Trophoblast cell (in vitro differentiated cells and primary cell): Measurements from ENCODE around the gene HUS1B.

ENCODE experiments used
- DNase-seq, 2 donors: peaks; one replicate each; pipeline ENCODE4 v3.0.0-alpha.2; 2016
- H2AFZ ChIP-seq: 2 replicates; pipeline ENCODE4 v1.6.1; 2013; ENCODE audit warnings: low read length, moderate library complexity, mild to moderate bottlenecking; ENCODE audit not compliant: insufficient read depth, poor library complexity
- H2AK5ac ChIP-seq: 2 replicates; pipeline ENCODE4 v1.6.1; 2013; ENCODE audit warnings: mild to moderate bottlenecking, low read length
- H2BK120ac ChIP-seq: 2 replicates; pipeline ENCODE4 v1.6.1; 2013; ENCODE audit warnings: low read length, mild to moderate bottlenecking, moderate library complexity; ENCODE audit not compliant: insufficient read depth, poor library complexity
- H2BK12ac ChIP-seq: 2 replicates; pipeline ENCODE4 v1.6.1; 2013; ENCODE audit warnings: mild to moderate bottlenecking, low read length, moderate library complexity
- H2BK5ac ChIP-seq: 2 replicates; pipeline ENCODE4 v1.6.1; 2013; ENCODE audit warnings: low read length, low read depth, moderate library complexity, mild to moderate bottlenecking; ENCODE audit not compliant: poor library complexity
- H3K14ac ChIP-seq: 2 replicates; pipeline ENCODE4 v1.6.1; 2013; ENCODE audit warnings: mild to moderate bottlenecking, low read length
- H3K18ac ChIP-seq: 2 replicates; pipeline ENCODE4 v1.6.1; 2013; ENCODE audit warnings: mild to moderate bottlenecking, low read length
- H3K23ac ChIP-seq: 2 replicates; pipeline ENCODE4 v1.6.1; 2013; ENCODE audit warnings: low read length
- H3K27ac ChIP-seq: 2 replicates; pipeline ENCODE4 v1.5.1; 2013; ENCODE audit warnings: low read depth, mild to moderate bottlenecking, inconsistent platforms, low read length, moderate library complexity
- H3K27me3 ChIP-seq: 2 replicates; pipeline ENCODE4 v1.6.1; 2013; ENCODE audit warnings: inconsistent platforms, mild to moderate bottlenecking, low read length, moderate library complexity; ENCODE audit not compliant: insufficient read depth
- H3K36me3 ChIP-seq, 2 experiments: 1 replicate in 1 of 2; 2 replicates in 1 of 2; pipeline ENCODE4 v1.6.1; 2013; ENCODE audit warnings: low read length in 2 of 2, mild to moderate bottlenecking in 2 of 2, moderate library complexity in 1 of 2; ENCODE audit not compliant: insufficient read depth in 2 of 2, control insufficient read depth in 1 of 2
- H3K4ac ChIP-seq: 2 replicates; pipeline ENCODE4 v1.6.1; 2013; ENCODE audit warnings: low read depth, mild to moderate bottlenecking, low read length, moderate library complexity
- H3K4me1 ChIP-seq, 2 experiments: 1 replicate in 1 of 2; 2 replicates in 1 of 2; pipeline ENCODE4 v1.6.1; 2013; ENCODE audit warnings: low read length in 2 of 2, mild to moderate bottlenecking in 2 of 2, moderate library complexity in 1 of 2; ENCODE audit not compliant: insufficient read depth in 2 of 2, control insufficient read depth in 1 of 2
- H3K4me2 ChIP-seq: 2 replicates; pipeline ENCODE4 v1.6.1; 2013; ENCODE audit warnings: inconsistent platforms, mild to moderate bottlenecking, low read length, moderate library complexity
- H3K4me3 ChIP-seq: 2 replicates; pipeline ENCODE4 v1.5.1; 2013; ENCODE audit warnings: mild to moderate bottlenecking, low read depth, low read length, inconsistent platforms
- H3K79me1 ChIP-seq: one replicate; pipeline ENCODE4 v1.6.1; 2013; ENCODE audit warnings: low read length
- H3K79me2 ChIP-seq: 2 replicates; pipeline ENCODE4 v1.6.1; 2013; ENCODE audit warnings: low read length, mild to moderate bottlenecking; ENCODE audit not compliant: control insufficient read depth, insufficient read depth, poor library complexity
- H3K9ac ChIP-seq: 2 replicates; pipeline ENCODE4 v1.6.1; 2013; ENCODE audit warnings: mild to moderate bottlenecking, low read length
- H3K9me3 ChIP-seq: 2 replicates; pipeline ENCODE4 v1.6.1; 2013; ENCODE audit warnings: low read depth, mild to moderate bottlenecking, control low read depth, inconsistent platforms, low read length; ENCODE audit not compliant: insufficient read depth
- H4K12ac ChIP-seq: 2 replicates; pipeline ENCODE4 v1.6.1; 2013; ENCODE audit warnings: low read depth, mild to moderate bottlenecking, low read length, moderate library complexity
- H4K8ac ChIP-seq: 2 replicates; pipeline ENCODE4 v1.6.1; 2013; ENCODE audit warnings: low read depth, mild to moderate bottlenecking, low read length, moderate library complexity
- H4K91ac ChIP-seq: one replicate; pipeline ENCODE4 v1.6.1; 2013; ENCODE audit warnings: low read depth, mild to moderate bottlenecking, low read length, moderate library complexity
- WGBS: extraction: QIAGEN DNeasy Blood & Tissue Kit; methylation state at CpG from one replicate; pipeline ENCODE4 v1.1.7; 2013; ENCODE audit warnings: missing lambda C conversion rate; ENCODE audit not compliant: insufficient read length, insufficient coverage; ENCODE audit errors: extremely low coverage; 5-methylcytosine and 5-hydroxymethylcytosine counted together

The HUS1B gene

DNA sequence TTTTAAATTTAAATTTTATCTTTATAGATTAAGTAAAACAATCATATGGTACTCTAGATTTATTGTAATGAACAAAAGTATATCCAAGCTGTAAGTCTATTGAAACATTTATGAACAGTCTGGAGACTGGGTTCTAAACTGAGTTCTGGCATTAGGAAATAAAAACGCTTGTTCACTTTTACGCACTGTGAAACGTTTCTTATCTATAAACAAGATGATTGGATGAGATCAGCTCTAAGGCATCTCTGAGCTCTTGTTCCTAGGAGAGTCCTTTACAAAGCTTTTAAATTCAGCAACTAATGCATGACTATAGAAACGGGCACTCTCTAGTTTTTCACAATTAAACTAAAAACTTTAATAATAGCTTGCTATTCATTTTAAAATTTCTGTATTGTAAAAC lies 6.8 kb downstream of the HUS1B start:
- no peak overlapping the region for H2BK5ac ChIP-seq

DNA sequence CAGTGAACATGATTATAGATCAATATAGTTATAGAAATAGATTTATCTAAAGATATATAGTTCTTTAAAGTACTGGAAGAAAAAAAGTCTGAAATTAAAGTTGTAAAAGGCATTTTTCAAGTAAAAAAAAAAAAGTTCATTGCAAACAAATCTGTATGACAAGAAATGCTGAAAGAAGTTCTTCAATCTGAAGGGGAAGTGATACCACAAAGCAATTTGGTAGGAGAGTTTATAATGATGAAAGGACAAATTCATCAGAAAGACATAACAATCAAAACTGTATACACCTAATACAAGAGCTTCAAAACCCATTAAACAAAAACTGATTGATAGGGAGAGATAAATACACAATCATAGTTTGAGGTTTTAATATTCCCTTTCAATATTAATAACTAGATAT lies 14.1 kb downstream of the HUS1B start:
- Histone ChIP-seq H3K36me3 (no peaks in the 10 kb centered on the region), H4K12ac (no peak overlapping the region), H3K79me1 (no peaks in the 10 kb centered on the region), H3K4me2 (no peak overlapping the region), H3K79me2 (no peaks in the 10 kb centered on the region), H3K4me3 (no peak overlapping the region), H3K23ac (no peak overlapping the region), H3K27ac (no peak overlapping the region), H4K91ac (no peak overlapping the region), H2BK5ac (no peak overlapping the region), H2BK120ac (no peak overlapping the region), H4K8ac (no peak overlapping the region), H3K27me3 (no peaks in the 10 kb centered on the region), H3K9ac (no peak overlapping the region), H3K14ac (no peak overlapping the region), H3K4ac (no peak overlapping the region), H3K9me3 (no peaks in the 10 kb centered on the region), H3K18ac (no peak overlapping the region), H3K4me1 (no peaks in the 10 kb centered on the region), H2AFZ (no peak overlapping the region), H2AK5ac (no peak overlapping the region), H2BK12ac (no peak overlapping the region)
- no peak for DNase-seq

More for the DNA sequence above, 6.8 kb downstream of the HUS1B start:
- no peak overlapping the region for H3K14ac ChIP-seq
- no peak overlapping the region for H3K4me3 ChIP-seq
- no peak overlapping the region for H3K23ac ChIP-seq
- H2AK5ac ChIP-seq: no peak overlapping the region
- no peaks in the 10 kb centered on the region for H3K4me1 ChIP-seq
- no peaks in the 10 kb centered on the region for H3K79me2 ChIP-seq
- no peaks in the 10 kb centered on the region for H3K36me3 ChIP-seq
- no peaks in the 10 kb centered on the region for H3K79me1 ChIP-seq
- H2BK12ac ChIP-seq: no peak overlapping the region
- H4K12ac ChIP-seq: no peak overlapping the region
- no peaks in the 10 kb centered on the region for H3K27me3 ChIP-seq
- no peak overlapping the region for H3K4me2 ChIP-seq
- peak; percentile 5 to 49 for DNase-seq
- H2BK120ac ChIP-seq: no peak overlapping the region
- no peak overlapping the region for H4K91ac ChIP-seq
- no peak overlapping the region for H2AFZ ChIP-seq
- H3K27ac ChIP-seq: no peak overlapping the region
- no peak overlapping the region for H3K9ac ChIP-seq
- no peak overlapping the region for H3K4ac ChIP-seq
- no peak overlapping the region for H3K18ac ChIP-seq
- H4K8ac ChIP-seq: no peak overlapping the region
- no CpG with 5 or more reads among the region's 4 CpGs for WGBS
- H3K9me3 ChIP-seq: no peaks in the 10 kb centered on the region

DNA sequence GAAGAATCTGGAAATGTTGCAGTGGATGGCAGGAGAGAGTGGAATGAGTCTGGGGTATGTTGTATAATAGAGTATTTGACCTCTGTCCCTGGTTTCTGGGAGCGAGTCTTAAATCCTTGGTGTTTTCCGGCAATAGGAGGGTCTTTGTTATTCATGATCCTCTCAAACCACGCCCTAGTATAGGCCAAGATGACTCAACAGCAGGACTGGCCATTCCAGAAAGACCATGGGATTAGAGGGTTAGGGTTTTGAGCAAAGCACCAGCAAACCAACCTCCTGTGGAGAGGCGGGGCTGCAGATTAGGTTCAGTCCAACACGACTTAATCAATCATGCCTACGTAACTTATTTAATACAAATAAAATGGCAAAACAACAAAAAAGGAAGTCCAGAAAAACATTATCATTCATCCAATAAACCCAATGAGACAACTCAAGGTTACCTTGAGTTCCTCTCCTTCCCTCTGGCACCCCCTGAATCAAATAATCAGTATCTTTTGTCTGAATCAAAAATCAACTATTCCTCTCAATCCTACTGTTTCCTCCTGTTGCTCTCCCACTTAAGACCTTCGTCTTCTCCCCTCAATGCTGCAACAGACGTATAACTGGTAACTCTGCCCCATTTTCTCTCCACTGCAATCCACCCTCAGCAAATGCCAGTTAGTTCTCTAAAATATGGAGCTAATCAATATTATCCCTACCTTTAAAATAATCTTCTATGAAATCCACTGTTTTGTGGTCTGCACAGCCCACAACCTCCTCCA lies 15.5 kb downstream of the HUS1B start:
- H3K27ac ChIP-seq: no peak overlapping the region
- H3K4me3 ChIP-seq: no peak overlapping the region
- no peak overlapping the region for H3K9ac ChIP-seq
- H3K23ac ChIP-seq: no peak overlapping the region
- H3K18ac ChIP-seq: no peak overlapping the region
- no peak overlapping the region for H3K4me2 ChIP-seq
- no peaks in the 10 kb centered on the region for H3K9me3 ChIP-seq
- no peak overlapping the region for H4K8ac ChIP-seq
- H2BK120ac ChIP-seq: no peak overlapping the region
- WGBS: no CpG with 5 or more reads among the region's 8 CpGs
- no peak overlapping the region for H2AFZ ChIP-seq
- no peaks in the 10 kb centered on the region for H3K4me1 ChIP-seq
- no peak overlapping the region for H2BK12ac ChIP-seq
- H3K4ac ChIP-seq: no peak overlapping the region
- no peaks in the 10 kb centered on the region for H3K79me2 ChIP-seq
- H3K14ac ChIP-seq: no peak overlapping the region
- DNase-seq: no peak
- no peak overlapping the region for H4K91ac ChIP-seq
- no peak overlapping the region for H2BK5ac ChIP-seq
- H3K27me3 ChIP-seq: no peaks in the 10 kb centered on the region
- no peaks in the 10 kb centered on the region for H3K79me1 ChIP-seq
- no peaks in the 10 kb centered on the region for H3K36me3 ChIP-seq
- H2AK5ac ChIP-seq: no peak overlapping the region
- no peak overlapping the region for H4K12ac ChIP-seq

DNA sequence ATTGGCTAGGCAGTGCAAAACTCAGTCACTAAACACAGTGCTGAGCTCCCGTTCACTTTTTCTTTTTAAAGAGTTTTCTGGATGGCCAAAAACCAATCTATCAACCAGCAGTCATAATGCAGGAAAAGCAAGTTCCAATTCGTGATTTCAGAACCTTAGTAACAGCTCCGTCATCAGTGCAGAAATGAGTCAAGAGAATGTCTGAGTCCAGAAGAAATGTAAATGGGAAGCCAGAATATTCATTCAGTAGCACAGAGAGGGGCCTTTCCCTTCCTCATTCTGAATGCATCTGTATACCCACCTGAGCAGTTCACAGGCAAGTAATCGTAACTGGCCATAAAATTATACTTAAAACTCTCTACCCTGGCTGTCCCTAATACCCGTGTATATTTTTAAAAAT lies 20.4 kb downstream of the HUS1B start:
- no peak overlapping the region for H2BK12ac ChIP-seq
- no peak overlapping the region for H4K8ac ChIP-seq
- H3K4me3 ChIP-seq: no peak overlapping the region
- no peak overlapping the region for H4K91ac ChIP-seq
- WGBS: no CpG with 5 or more reads among the region's 5 CpGs
- H3K18ac ChIP-seq: no peak overlapping the region
- no peak overlapping the region for H3K27ac ChIP-seq
- no peaks in the 10 kb centered on the region for H3K9me3 ChIP-seq
- H4K12ac ChIP-seq: no peak overlapping the region
- H3K4me1 ChIP-seq: no peaks in the 10 kb centered on the region
- H2BK5ac ChIP-seq: no peak overlapping the region
- no peaks in the 10 kb centered on the region for H3K79me1 ChIP-seq
- peak in 1 of 2 donors; percentile 13 for DNase-seq
- H3K14ac ChIP-seq: no peak overlapping the region
- no peak overlapping the region for H2AFZ ChIP-seq
- no peaks in the 10 kb centered on the region for H3K36me3 ChIP-seq
- H2BK120ac ChIP-seq: no peak overlapping the region
- no peak overlapping the region for H3K9ac ChIP-seq
- H2AK5ac ChIP-seq: no peak overlapping the region
- no peak overlapping the region for H3K4ac ChIP-seq
- no peaks in the 10 kb centered on the region for H3K27me3 ChIP-seq
- H3K4me2 ChIP-seq: no peak overlapping the region
- H3K23ac ChIP-seq: no peak overlapping the region
- H3K79me2 ChIP-seq: no peaks in the 10 kb centered on the region
